GM23338 (cell line): Measurements from ENCODE around the gene MGRN1. TPM values are rescaled to one million over a fixed set of nuclear protein-coding genes. Genes with fewer than 3 reads are reported as not detected.

Source experiments
- ATAC-seq: fragments of 200-7000 bp; cut with Tn5 transposase; 3 replicates; pipeline ENCODE4 v1.9.1; 2020
- DNase-seq: peaks from one replicate; pipeline ENCODE4 v3.0.0-alpha.2; 2015; ENCODE audit warnings: low spot score
- H2AFZ ChIP-seq: fragments of 200-600 bp; sonication (generic); 2 replicates; pipeline ENCODE4 v1.8.0; 2016; ENCODE audit warnings: antibody characterized with exemption, mild to moderate bottlenecking, moderate library complexity
- H3F3A ChIP-seq: fragments of 200-600 bp; sonication (generic); replicated peaks from 2 replicates; pipeline ENCODE4 v1.8.0; 2017; ENCODE audit warnings: antibody characterized with exemption, mixed run types, low read depth
- H3K27ac ChIP-seq: fragments of 200-600 bp; sonication (generic); 2 replicates; pipeline ENCODE4 v1.6.1; 2016; ENCODE audit warnings: low read depth
- H3K27me3 ChIP-seq: fragments of 200-600 bp; sonication (generic); 2 replicates; pipeline ENCODE4 v1.8.0; 2016; ENCODE audit warnings: mild to moderate bottlenecking, mixed run types, moderate library complexity; ENCODE audit not compliant: insufficient read depth
- H3K36me3 ChIP-seq: fragments of 200-600 bp; sonication (generic); 2 replicates; pipeline ENCODE4 v1.8.0; 2016; ENCODE audit warnings: mild to moderate bottlenecking; ENCODE audit not compliant: insufficient read depth
- H3K4me1 ChIP-seq: fragments of 200-600 bp; sonication (generic); 2 replicates; pipeline ENCODE4 v1.8.0; 2016; ENCODE audit warnings: mild to moderate bottlenecking, moderate library complexity; ENCODE audit not compliant: insufficient read depth
- H3K4me2 ChIP-seq: fragments of 200-600 bp; sonication (generic); 2 replicates; pipeline ENCODE4 v1.7.1; 2017; ENCODE audit warnings: mixed run types
- H3K4me3 ChIP-seq: fragments of 200-600 bp; sonication (generic); 2 replicates; pipeline ENCODE4 v1.6.1; 2016; ENCODE audit warnings: mixed run types
- H3K79me2 ChIP-seq: fragments of 200-600 bp; sonication (generic); replicated peaks from 2 replicates; pipeline ENCODE4 v1.8.0; 2017; ENCODE audit warnings: mild to moderate bottlenecking; ENCODE audit not compliant: insufficient read depth
- H3K9me2 ChIP-seq: fragments of 200-600 bp; sonication (generic); 2 replicates; pipeline ENCODE4 v1.8.0; 2017; ENCODE audit not compliant: insufficient read depth
- H4K20me1 ChIP-seq: fragments of 200-600 bp; sonication (generic); replicated peaks from 2 replicates; pipeline ENCODE4 v1.8.0; 2017; ENCODE audit warnings: mild to moderate bottlenecking; ENCODE audit not compliant: insufficient read depth
- H3K27ac Mint-ChIP-seq: 2 replicates; pipeline ENCODE4 v1.8.0; 2020; ENCODE audit warnings: inconsistent platforms, mild to moderate bottlenecking, moderate library complexity, mixed read lengths
- H3K27me3 Mint-ChIP-seq: 3 replicates; pipeline ENCODE4 v1.8.0; 2022; ENCODE audit warnings: low read depth, mild to moderate bottlenecking, moderate library complexity, mixed read lengths, inconsistent platforms; ENCODE audit not compliant: insufficient read depth, poor library complexity
- H3K36me3 Mint-ChIP-seq: 3 replicates; pipeline ENCODE4 v1.8.0; 2021; ENCODE audit warnings: low read depth, mild to moderate bottlenecking, inconsistent platforms, moderate library complexity, mixed read lengths
- H3K4me1 Mint-ChIP-seq: 3 replicates; pipeline ENCODE4 v1.8.0; 2020; ENCODE audit warnings: mild to moderate bottlenecking, inconsistent platforms, mixed read lengths
- H3K4me3 Mint-ChIP-seq: 3 replicates; pipeline ENCODE4 v1.8.0; 2021; ENCODE audit warnings: moderate library complexity, mild to moderate bottlenecking, inconsistent platforms, mixed read lengths
- H3K9me3 Mint-ChIP-seq: 3 replicates; pipeline ENCODE4 v1.8.0; 2020; ENCODE audit warnings: moderate library complexity, mild to moderate bottlenecking, inconsistent platforms, mixed read lengths
- CREB1 ChIP-seq: fragments of 250-450 bp; sonication (Bioruptor Pico); IDR thresholded peaks from 2 replicates; pipeline ENCODE4 v1.5.0; 2020; ENCODE audit warnings: low read depth, mild to moderate bottlenecking, moderate library complexity
- CTCF ChIP-seq, 2 experiments: fragments of 200-600 bp in 1 of 2; sonication (generic) in 1 of 2; conservative IDR thresholded peaks; 2 replicates each; pipeline versions ENCODE4 v1.5.1 to v1.6.1; 2016 to 2017; ENCODE audit warnings: antibody characterized with exemption in 2 of 2, low read depth in 2 of 2, mild to moderate bottlenecking in 2 of 2, moderate library complexity in 1 of 2
- ETS1 ChIP-seq: IDR thresholded peaks from 2 replicates; pipeline ENCODE4 v1.6.1; 2016; ENCODE audit warnings: antibody characterized with exemption
- EZH2 ChIP-seq: fragments of 200-600 bp; sonication (generic); IDR thresholded peaks from one replicate; pipeline ENCODE4 v1.8.0; 2017; ENCODE audit warnings: antibody characterized with exemption, mild to moderate bottlenecking, low read depth; ENCODE audit not compliant: unreplicated experiment
- EZH2phosphoT487 ChIP-seq: fragments of 200-600 bp; sonication (generic); IDR thresholded peaks from one replicate; pipeline ENCODE4 v1.8.1; 2018; ENCODE audit warnings: antibody characterized with exemption; ENCODE audit not compliant: unreplicated experiment
- JUNB ChIP-seq: IDR thresholded peaks from one replicate; pipeline ENCODE4 v1.6.1; 2016; ENCODE audit warnings: antibody characterized with exemption; ENCODE audit not compliant: unreplicated experiment
- NANOG ChIP-seq: IDR thresholded peaks from 2 replicates; pipeline ENCODE4 v1.6.1; 2016; ENCODE audit warnings: antibody characterized with exemption, borderline replicate concordance
- POLR2AphosphoS5 ChIP-seq: IDR thresholded peaks from 2 replicates; pipeline ENCODE4 v1.6.1; 2016; ENCODE audit warnings: antibody characterized with exemption, low read depth
- ZNF114 ChIP-seq: fragments of 250-450 bp; sonication (Bioruptor Pico); IDR thresholded peaks from 2 replicates; pipeline ENCODE4 v1.5.0; 2020; ENCODE audit warnings: mild to moderate bottlenecking, moderate library complexity
- ZNF331 ChIP-seq: fragments of 250-450 bp; sonication (Bioruptor Pico); IDR thresholded peaks from 2 replicates; pipeline ENCODE4 v1.5.0; 2020; ENCODE audit warnings: low read depth, mild to moderate bottlenecking, moderate library complexity
- polyA plus RNA-seq: library from polyadenylated mRNA; unstranded; fragments of >200 nt; fragmentation: Nextera tagmentation; extraction: Ambion mirVana; gene quantifications from 2 replicates; pipeline ENCODE4 v1.2.1, GENCODE V29; 2016
- total RNA-seq: library from RNA; depleted of rRNA; stranded (reverse); fragments of >200 nt; shearing (Covaris generic); gene quantifications from 2 replicates; pipeline ENCODE4 v1.2.3, GENCODE V29; 2014
- TF ChIP-seq, protein P1 (sequence below): fragments of 250-450 bp; sonication (Bioruptor Pico); IDR thresholded peaks from 2 replicates; pipeline ENCODE4 v1.5.0; 2020; ENCODE audit warnings: mild to moderate bottlenecking, moderate library complexity

MGRN1 gene
- total and polyA plus RNA-seq, 2 experiments from 2014 or later: 13.1 to 71.8 TPM

DNA sequence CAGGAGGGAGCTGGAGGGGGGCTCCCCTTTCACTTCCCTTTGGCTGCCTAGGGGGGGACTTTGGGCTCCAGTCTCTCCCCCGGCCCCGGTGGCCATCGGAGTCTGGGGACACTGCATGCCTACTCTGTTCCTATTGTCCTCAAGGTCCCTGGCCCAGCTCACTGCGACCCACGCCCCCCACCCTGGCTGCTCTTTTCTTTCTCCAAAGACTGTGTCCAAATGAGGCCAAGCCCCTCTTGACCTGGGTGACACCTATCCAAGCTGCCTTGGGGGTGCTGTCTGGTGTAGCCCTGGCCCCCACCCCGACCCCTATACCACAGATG lies 22.8 kb upstream of the MGRN1 start:
- no peaks in the 10 kb centered on the region for H3K9me2 ChIP-seq
- TF ChIP-seq CTCF (conservative IDR thresholded peaks at IDR 0.05; ENCODE audit: low read depth in 2 of 2) (no peak), ZNF114 (CRISPR knock-in tag) (no peak), JUNB (no peak), EZH2 (no peak), ETS1 (no peak), NANOG (no peak), ZNF331 (CRISPR knock-in tag) (no peak), EZH2phosphoT487 (no peak), POLR2AphosphoS5 (no peak), CREB1 (CRISPR knock-in tag) (no peak)
- TF ChIP-seq, protein P1, sequence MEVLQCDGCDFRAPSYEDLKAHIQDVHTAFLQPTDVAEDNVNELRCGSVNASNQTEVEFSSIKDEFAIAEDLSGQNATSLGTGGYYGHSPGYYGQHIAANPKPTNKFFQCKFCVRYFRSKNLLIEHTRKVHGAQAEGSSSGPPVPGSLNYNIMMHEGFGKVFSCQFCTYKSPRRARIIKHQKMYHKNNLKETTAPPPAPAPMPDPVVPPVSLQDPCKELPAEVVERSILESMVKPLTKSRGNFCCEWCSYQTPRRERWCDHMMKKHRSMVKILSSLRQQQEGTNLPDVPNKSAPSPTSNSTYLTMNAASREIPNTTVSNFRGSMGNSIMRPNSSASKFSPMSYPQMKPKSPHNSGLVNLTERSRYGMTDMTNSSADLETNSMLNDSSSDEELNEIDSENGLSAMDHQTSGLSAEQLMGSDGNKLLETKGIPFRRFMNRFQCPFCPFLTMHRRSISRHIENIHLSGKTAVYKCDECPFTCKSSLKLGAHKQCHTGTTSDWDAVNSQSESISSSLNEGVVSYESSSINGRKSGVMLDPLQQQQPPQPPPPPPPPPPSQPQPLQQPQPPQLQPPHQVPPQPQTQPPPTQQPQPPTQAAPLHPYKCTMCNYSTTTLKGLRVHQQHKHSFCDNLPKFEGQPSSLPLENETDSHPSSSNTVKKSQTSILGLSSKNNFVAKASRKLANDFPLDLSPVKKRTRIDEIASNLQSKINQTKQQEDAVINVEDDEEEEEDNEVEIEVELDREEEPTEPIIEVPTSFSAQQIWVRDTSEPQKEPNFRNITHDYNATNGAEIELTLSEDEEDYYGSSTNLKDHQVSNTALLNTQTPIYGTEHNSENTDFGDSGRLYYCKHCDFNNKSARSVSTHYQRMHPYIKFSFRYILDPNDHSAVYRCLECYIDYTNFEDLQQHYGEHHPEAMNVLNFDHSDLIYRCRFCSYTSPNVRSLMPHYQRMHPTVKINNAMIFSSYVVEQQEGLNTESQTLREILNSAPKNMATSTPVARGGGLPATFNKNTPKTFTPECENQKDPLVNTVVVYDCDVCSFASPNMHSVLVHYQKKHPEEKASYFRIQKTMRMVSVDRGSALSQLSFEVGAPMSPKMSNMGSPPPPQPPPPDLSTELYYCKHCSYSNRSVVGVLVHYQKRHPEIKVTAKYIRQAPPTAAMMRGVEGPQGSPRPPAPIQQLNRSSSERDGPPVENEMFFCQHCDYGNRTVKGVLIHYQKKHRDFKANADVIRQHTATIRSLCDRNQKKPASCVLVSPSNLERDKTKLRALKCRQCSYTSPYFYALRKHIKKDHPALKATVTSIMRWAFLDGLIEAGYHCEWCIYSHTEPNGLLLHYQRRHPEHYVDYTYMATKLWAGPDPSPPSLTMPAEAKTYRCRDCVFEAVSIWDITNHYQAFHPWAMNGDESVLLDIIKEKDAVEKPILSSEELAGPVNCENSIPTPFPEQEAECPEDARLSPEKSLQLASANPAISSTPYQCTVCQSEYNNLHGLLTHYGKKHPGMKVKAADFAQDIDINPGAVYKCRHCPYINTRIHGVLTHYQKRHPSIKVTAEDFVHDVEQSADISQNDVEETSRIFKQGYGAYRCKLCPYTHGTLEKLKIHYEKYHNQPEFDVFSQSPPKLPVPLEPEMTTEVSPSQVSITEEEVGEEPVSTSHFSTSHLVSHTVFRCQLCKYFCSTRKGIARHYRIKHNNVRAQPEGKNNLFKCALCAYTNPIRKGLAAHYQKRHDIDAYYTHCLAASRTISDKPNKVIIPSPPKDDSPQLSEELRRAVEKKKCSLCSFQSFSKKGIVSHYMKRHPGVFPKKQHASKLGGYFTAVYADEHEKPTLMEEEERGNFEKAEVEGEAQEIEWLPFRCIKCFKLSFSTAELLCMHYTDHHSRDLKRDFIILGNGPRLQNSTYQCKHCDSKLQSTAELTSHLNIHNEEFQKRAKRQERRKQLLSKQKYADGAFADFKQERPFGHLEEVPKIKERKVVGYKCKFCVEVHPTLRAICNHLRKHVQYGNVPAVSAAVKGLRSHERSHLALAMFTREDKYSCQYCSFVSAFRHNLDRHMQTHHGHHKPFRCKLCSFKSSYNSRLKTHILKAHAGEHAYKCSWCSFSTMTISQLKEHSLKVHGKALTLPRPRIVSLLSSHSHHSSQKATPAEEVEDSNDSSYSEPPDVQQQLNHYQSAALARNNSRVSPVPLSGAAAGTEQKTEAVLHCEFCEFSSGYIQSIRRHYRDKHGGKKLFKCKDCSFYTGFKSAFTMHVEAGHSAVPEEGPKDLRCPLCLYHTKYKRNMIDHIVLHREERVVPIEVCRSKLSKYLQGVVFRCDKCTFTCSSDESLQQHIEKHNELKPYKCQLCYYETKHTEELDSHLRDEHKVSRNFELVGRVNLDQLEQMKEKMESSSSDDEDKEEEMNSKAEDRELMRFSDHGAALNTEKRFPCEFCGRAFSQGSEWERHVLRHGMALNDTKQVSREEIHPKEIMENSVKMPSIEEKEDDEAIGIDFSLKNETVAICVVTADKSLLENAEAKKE: no peak
- H3K27ac ChIP-seq: no peak overlapping the region
- no peak overlapping the region for H3K4me3 ChIP-seq
- no peaks in the 10 kb centered on the region for H3K27me3 ChIP-seq
- no peak overlapping the region; the same call in 1 of the 2 replicates for H3K27ac Mint-ChIP-seq
- DNase-seq (no peak), ATAC-seq (no peak)
- no peak overlapping the region for H3K4me2 ChIP-seq
- H3K9me3 Mint-ChIP-seq: no peaks in the 10 kb centered on the region
- no peaks in the 10 kb centered on the region for H3K79me2 ChIP-seq
- no peaks in the 10 kb centered on the region; the same call in 1 of the 2 replicates for H3K4me1 ChIP-seq
- H3K4me3 Mint-ChIP-seq: no peak overlapping the region
- no peaks in the 10 kb centered on the region for H3K36me3 Mint-ChIP-seq
- peaks cover 5% of the 10 kb centered on the region; the same call in 1 of the 2 replicates for H3F3A ChIP-seq
- no peak overlapping the region for H2AFZ ChIP-seq
- no peaks in the 10 kb centered on the region for H3K36me3 ChIP-seq
- peaks cover 13% of the 10 kb centered on the region for H3K4me1 Mint-ChIP-seq
- H4K20me1 ChIP-seq: no peaks in the 10 kb centered on the region
- H3K27me3 Mint-ChIP-seq: peaks cover 21% of the 10 kb centered on the region
